NT2/D1 (cell line): ENCODE data around the gene GREB1.

Experiments
- DNase-seq: peaks from one replicate; pipeline ENCODE4 v3.0.0-alpha.2; 2011; ENCODE audit warnings: low read depth, low spot score
- H3K27me3 ChIP-seq: 2 replicates; pipeline ENCODE4 v1.6.0; 2011; ENCODE audit warnings: mild to moderate bottlenecking; ENCODE audit not compliant: insufficient read length, insufficient read depth
- H3K36me3 ChIP-seq: 2 replicates; pipeline ENCODE4 v1.6.1; 2011; ENCODE audit warnings: mild to moderate bottlenecking, low read length, mixed read lengths; ENCODE audit not compliant: insufficient read depth, insufficient read length
- H3K4me1 ChIP-seq: 2 replicates; pipeline ENCODE4 v1.5.1; 2011; ENCODE audit not compliant: insufficient read depth, insufficient read length
- H3K4me3 ChIP-seq: 2 replicates; pipeline ENCODE4 v1.5.1; 2011; ENCODE audit warnings: low read depth; ENCODE audit not compliant: insufficient read length
- H3K9ac ChIP-seq: 2 replicates; pipeline ENCODE4 v1.6.0; 2011; ENCODE audit warnings: low read depth; ENCODE audit not compliant: insufficient read length
- H3K9me3 ChIP-seq: 2 replicates; pipeline ENCODE4 v1.5.1; 2011; ENCODE audit warnings: mild to moderate bottlenecking, low read length; ENCODE audit not compliant: insufficient read depth
- SUZ12 ChIP-seq: IDR thresholded peaks from 2 replicates; pipeline ENCODE4 v1.6.1; 2011; ENCODE audit not compliant: insufficient read length, insufficient read depth; ENCODE audit errors: extremely low read depth
- YY1 ChIP-seq: IDR thresholded peaks from 2 replicates; pipeline ENCODE4 v1.6.1; 2011; ENCODE audit not compliant: insufficient read length, insufficient read depth
- ZNF274 ChIP-seq: IDR thresholded peaks from 2 replicates; pipeline ENCODE4 v1.6.1; 2011; ENCODE audit warnings: mild to moderate bottlenecking, low read depth, low read length

The GREB1 gene

DNA sequence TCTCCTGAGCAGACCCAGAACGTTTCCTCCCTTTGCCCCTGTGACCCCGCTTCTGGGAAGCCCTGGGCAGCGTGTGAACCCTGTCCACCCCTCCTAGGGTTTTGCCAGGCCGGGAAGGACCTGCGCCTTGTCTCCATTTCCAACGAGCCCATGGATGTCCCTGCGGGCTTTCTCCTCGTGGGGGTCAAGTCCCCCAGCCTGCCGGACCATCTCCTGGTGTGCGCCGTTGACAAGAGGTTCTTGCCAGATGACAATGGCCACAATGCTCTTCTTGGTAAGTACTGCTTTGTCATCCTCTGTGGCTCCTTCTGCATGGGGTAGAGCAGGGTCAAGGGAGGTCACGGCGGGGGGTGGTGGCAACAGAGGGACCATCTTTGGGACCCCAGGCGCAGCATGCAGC, 32.5 kb downstream of the GREB1 start:
- TF ChIP-seq ZNF274 (no peak), YY1 (no peak), SUZ12 (no peak)
- Histone ChIP-seq H3K9me3 (no peaks in the 10 kb centered on the region), H3K36me3 (peaks cover 3% of the 10 kb centered on the region), H3K9ac (no peak overlapping the region), H3K27me3 (no peaks in the 10 kb centered on the region), H3K4me1 (no peaks in the 10 kb centered on the region), H3K4me3 (no peak overlapping the region)
- no peak for DNase-seq

DNA sequence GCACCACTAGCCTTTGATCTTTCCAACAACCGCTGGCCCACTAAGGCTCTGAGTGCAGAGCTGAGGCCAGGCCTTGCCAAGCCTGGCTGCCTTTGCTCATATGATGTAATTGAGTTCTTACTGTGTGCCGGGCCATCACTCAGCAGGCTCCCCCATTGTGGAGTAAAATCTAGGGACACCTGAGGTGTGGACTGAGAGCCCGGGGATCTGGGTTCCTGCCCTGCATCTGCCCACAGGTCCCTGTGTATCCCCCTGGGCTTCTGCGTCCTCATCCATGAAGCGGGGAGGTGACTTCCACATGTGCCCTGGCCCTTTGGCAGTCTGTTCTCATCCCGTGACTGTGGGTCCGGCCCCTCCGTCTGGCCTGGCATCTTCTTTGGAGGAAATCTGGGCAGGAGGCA, 33.8 kb downstream of the GREB1 start:
- no peak for DNase-seq
- Histone ChIP-seq H3K4me1 (peaks cover 2% of the 10 kb centered on the region), H3K4me3 (no peak overlapping the region), H3K27me3 (no peaks in the 10 kb centered on the region), H3K9ac (no peak overlapping the region), H3K36me3 (peaks cover 3% of the 10 kb centered on the region), H3K9me3 (no peaks in the 10 kb centered on the region)
- no peak for TF ChIP-seq ZNF274
- TF ChIP-seq YY1: no peak
- no peak for TF ChIP-seq SUZ12

DNA sequence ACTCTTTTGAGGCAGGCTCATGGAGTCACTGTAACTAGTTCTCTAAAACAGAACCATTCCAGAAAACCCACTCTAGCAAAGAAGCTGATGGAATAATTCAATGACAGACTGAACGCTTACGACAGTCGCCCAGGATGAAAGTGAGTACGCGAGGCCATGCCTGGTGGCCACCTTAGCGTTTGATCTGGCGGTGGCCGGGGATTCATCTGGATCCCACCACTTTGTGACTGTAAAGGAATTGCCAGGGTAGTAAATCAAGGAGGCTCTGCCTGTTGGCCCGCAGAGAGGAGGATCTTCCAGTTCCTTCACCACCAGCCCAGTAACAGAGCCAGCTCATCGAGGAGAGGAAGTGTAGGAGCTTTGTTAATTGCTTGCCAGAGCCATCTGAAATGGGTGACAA, 34.6 kb downstream of the GREB1 start:
- H3K36me3 ChIP-seq: peaks cover under 1% of the 10 kb centered on the region
- no peaks in the 10 kb centered on the region for H3K9me3 ChIP-seq
- DNase-seq: no peak
- no peaks in the 10 kb centered on the region for H3K27me3 ChIP-seq
- TF ChIP-seq ZNF274 (no peak), SUZ12 (no peak), YY1 (no peak)
- H3K9ac ChIP-seq: no peak overlapping the region
- H3K4me3 ChIP-seq: no peak overlapping the region
- H3K4me1 ChIP-seq: peaks cover 2% of the 10 kb centered on the region

DNA sequence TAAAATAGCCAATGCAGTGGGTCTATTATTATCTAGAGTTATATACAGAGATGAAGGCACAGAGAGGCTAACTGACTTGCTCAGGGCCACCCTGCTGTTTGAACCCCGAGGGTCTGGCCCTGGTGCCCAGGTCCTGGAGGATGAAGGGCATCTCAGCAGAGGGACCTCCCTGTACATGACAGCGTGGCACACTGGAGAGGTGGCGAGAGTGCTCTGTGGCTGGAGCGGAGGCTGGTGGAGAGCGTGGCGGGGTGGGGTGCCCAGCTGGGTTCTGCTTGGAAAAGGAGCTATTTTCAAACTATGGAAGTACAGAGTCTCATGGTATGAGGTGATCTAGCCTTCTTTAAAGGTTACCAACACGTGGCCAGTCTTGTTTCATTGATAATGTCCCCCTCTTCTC, 35.8 kb downstream of the GREB1 start:
- Histone ChIP-seq H3K4me1 (peaks cover 2% of the 10 kb centered on the region), H3K4me3 (no peak overlapping the region), H3K9me3 (no peaks in the 10 kb centered on the region), H3K27me3 (no peaks in the 10 kb centered on the region), H3K36me3 (no peaks in the 10 kb centered on the region), H3K9ac (no peak overlapping the region)
- TF ChIP-seq YY1 (no peak), ZNF274 (no peak), SUZ12 (no peak)
- DNase-seq: no peak

DNA sequence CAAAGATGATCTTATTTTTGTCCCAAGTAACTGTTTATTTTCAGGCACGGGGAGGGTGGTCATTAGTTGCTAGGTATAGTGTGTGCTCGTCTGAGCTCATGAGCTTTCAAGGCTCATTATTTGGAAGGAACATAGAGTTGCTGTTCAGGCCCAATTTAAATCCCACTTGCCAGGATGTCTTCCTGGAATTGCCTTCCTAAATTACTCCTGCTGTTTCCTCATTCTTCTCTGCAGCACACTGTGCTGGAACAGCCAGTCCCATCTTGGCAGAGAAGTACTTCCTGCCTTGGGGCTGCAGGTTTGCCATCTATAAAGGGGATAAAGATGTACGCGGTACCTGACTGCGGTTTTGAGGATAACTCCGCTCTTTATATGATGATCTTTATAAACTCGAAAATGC, 37.3 kb downstream of the GREB1 start:
- Histone ChIP-seq H3K4me3 (no peak overlapping the region), H3K9ac (peak overlapping the region; percentile 21), H3K4me1 (peaks cover 2% of the 10 kb centered on the region), H3K27me3 (no peaks in the 10 kb centered on the region), H3K9me3 (no peaks in the 10 kb centered on the region), H3K36me3 (no peaks in the 10 kb centered on the region)
- TF ChIP-seq ZNF274 (no peak), YY1 (no peak), SUZ12 (no peak)
- no peak for DNase-seq

DNA sequence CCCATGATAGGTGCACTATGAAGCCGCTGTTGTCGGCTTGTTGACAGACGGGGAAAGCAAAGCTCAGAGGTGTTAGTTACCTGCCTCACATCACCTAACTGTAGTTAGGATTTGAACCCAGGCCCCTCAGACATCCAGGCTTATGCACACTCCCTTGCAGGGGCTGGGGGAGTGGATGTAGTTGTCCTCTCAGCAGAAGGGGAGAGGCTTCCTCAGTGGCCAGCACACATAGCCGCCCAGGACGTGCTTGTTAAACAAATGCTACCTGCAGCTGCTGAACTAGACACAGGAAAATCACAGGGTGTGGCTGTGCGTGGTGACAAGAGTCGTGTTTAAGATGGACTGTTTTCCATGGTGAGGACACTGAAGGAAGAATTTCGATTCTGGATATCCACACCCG, 39.2 kb downstream of the GREB1 start:
- H3K9me3 ChIP-seq: no peaks in the 10 kb centered on the region
- TF ChIP-seq SUZ12: no peak
- no peak for TF ChIP-seq YY1
- DNase-seq: no peak
- no peak overlapping the region for H3K4me3 ChIP-seq
- H3K4me1 ChIP-seq: peaks cover 2% of the 10 kb centered on the region
- H3K27me3 ChIP-seq: no peaks in the 10 kb centered on the region
- peaks cover 6% of the 10 kb centered on the region for H3K36me3 ChIP-seq
- H3K9ac ChIP-seq: no peak overlapping the region

DNA sequence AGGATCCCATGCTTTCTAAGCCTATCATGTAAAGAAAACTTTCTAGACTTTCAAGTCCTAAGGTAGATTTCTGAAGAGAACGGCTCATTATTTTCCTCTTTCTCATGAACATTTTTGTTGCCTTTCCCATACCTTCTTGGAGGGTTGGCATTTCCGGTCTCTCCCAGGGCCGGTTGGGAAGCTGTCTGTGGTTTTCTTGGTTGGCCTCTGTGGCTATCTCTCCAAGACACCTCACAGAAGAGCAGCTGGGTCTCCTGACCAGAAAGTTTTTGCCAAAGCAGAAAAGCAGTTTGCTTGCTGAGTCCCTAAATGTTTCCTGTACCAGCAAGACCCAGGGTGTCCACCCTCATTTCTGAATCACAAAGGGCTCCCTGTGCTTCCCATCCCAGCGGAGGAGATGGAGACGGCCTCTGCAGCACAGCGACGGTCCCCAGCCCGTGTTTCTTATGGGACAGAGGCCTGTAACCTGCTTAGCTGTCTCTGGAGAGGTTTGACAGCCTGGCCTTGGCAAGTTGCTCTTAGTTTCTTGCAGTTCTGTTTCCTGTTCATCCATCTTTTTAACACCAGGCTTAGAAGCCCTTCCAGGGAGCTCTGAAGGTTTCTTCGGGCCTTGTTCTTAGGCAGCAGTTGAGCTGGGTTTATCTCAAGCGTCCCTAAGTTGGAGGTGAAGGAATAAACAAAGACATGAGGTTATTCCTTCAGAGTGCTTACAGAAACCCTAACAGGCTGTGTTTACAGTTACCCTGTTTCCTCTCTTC, 39.8 kb downstream of the GREB1 start:
- no peaks in the 10 kb centered on the region for H3K9me3 ChIP-seq
- no peak overlapping the region for H3K4me3 ChIP-seq
- peaks cover 7% of the 10 kb centered on the region for H3K36me3 ChIP-seq
- no peak for DNase-seq
- peaks cover 2% of the 10 kb centered on the region for H3K4me1 ChIP-seq
- TF ChIP-seq ZNF274 (no peak), SUZ12 (no peak), YY1 (no peak)
- H3K9ac ChIP-seq: no peak overlapping the region
- H3K27me3 ChIP-seq: no peaks in the 10 kb centered on the region
